HG03175 (cell line): ENCODE measurements around the gene CELF3.
A peak's percentile ranks its signal among the peaks of the same experiment; 100 is the strongest.
"Not testable (repeated sequence)": the region's sequence is repeated elsewhere in the genome, so short reads cannot be mapped to it uniquely, and the experiment has no call there.

Source experiments
- ATAC-seq: cut with Tn5 transposase; IDR thresholded peaks from one replicate; pipeline ENCODE4 v1.9.1; 2021; ENCODE audit warnings: mild to moderate bottlenecking, moderate library complexity; ENCODE audit not compliant: unreplicated experiment

The CELF3 gene

DNA sequence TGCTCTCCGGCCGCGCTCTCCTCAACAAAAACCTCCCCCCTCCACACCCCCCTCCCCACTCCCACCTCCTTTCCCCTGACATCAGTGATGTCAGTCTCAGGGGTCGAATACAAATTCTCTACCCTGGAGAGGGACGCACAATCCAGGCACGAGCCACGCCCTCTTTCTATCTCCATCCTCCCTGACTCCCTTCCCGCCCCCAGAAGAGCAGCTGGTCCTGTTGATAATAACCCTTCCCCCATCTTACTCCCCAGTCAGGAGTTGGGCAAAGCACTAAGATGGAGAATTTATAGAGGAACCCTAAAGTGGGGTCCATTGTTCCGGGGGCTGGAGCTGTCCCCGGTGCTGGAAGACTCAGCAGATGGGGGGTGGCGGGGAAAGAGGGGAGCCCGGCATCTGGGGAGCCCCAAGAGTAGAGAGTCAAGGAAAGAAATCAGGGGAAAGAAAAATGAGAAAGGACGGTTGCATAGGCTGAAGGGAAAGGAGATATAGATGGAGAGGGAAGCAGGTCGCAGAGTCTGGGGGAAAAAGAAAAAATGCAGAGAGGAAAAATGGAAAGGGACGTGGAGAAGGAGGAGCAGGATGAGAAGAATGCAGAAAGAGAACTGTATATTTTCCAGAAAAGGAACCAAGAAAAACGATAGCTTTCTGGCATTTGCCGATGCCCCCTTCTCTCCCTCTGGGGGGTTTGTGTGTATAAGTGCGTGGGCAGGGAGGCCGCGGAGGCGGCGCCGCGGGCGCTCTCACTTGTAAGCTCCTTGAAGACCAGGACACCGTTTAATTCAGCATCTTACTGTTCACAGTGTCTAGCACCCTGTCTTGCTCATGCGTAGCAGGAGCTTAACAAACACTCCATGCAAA lies at the start of gene CELF3:
TSS of gene CELF3 (minus strand) at position 33 of the 861 bp plus-strand sequence. CDS start 783 bp downstream, outside the sequence.
- no peak for ATAC-seq

DNA sequence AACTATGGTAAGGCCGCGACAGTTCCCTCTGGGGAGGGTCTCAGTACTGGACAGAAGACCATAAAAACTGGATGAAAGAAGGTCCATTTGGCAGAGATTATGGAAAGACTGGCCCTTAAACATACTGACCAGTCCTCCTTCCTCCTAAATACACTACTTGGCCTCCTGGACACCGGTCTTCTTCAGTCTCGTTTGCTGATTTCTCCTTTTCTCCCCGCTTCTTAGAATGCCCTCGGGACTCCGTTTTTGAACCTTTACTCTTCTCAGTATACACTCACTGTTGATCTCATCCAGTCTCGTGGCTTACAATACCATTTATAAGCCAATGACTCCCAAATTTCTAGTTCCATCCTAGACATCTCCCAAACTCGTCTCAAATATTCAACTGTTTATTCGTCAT lies 47.4 kb upstream of the CELF3 start:
- ATAC-seq, result no peak

DNA sequence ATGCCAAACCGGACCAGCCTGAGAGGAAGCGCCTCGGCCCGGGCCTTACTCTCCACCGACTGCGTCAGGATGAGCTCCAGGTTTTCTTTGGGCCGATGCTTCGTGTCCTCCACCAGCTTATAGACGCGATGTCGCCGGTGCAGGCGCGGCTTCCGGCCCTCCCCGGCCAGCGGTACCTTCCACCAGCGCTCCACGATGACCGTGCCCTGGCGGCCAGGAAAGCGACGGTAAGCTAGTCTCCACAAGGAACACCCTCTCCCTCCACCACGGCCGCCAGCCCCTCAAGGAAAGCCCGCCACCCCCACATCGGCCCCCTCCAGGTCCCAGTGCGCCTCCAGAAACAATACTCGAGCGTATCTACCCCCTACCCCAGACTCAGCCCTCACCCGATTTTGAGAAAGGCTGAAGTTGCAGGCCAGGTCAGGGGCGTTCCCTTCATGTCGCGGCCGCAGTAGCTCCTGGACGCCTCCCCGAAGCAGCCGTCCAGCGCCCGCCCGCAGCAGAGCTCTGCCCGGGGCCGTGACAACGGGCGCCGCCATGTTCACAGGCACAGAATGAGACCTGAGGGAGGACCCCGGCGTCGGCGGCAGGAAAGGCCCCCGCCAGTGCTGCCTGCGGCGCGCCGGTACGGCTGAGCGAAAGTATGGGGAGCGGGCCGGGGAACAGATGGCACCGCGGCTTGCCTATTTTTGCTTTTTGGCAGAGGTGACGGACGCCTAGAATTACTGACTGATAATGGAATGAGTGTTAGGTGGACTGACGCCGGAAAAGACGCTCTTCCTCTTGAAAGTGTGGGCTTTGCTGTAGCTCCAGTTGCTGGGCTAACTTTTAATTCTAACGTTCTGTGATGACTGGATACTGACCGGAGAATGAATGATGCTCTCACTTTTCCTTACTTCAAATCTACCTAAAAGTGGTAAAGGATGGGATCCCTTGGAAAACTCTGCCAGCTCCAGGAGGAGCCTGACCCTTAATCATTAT lies 46.6 kb upstream of the CELF3 start, which contains the start of gene MRPL9:
TSS of gene MRPL9 (minus strand) at position 556 of the 981 bp plus-strand sequence. CDS start at position 539, 17 bp downstream.
- ATAC-seq, result peak; percentile 95

DNA sequence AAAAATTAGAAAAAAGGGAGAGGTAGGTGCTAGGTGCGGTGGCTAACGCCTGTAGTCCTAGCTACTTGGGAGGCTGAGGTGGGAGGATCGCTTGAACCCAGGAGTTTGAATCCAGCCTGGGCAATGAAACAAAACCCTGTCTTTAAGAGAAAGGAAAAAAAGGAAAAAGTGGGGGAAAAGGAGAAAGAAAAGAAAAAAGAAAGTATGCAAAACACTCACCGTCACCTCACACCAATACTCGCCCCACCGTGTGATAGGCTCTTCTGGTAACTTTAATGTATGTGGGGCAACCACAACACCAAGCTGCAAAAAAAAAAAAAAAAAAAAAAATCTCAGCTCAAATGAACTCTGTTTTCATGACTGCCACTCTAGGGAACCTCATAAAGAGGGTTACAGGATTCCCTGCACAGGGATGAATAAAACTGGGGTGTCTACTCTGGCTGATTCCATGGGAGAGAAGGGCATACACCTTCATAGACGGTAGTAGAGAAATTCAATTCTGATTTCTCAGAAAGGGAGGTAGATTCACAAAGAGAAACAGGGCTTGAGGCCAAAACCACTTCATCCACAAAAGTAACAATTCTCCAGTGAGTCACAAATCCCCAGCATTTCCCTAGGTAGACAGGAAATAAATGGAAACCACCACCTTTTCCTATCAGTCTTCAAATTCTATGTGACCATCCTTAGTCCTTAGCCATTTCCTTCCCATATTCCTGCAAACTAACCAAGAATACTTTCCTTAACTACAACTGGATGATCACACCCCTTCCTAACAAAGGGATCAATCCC lies 44.2 kb upstream of the CELF3 start:
- ATAC-seq, result no peak

DNA sequence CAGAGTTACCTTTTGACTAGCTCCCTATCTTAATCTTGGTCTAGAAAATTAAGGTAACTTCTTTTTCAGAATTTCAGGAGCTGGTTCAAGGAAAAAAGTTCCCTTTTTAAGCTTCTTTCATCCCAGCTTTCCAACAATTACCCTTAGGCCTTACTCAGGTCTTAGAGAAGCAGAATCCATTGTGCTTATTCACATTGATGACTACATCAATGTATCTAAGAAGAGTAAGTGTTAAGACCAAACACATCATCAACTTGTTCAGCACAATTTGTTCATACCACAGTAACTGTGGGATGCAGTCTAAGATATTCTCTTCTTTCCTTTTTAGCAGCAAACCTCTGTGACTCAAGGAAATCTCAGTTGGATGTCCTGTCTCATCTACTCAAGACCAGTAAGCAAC lies 42.6 kb upstream of the CELF3 start:
- ATAC-seq, result no peak

DNA sequence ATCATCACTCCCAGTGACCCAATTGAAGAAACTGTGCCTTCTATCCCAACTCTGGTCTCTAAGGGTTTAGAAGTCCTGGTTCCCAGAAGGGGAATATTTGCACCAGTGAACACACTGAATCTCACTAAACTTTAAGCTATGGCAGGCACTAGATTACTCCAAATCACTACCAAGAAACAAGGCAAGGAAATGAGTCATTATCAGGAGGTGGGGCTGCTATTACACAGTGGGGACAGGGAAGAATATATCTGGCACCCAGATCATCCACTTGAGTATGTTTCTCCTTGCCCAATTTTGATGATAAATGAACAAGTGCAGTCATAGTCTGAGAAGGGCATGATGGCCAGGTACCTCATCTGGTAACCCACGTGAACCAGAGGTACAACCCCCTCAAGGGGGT lies 39.7 kb upstream of the CELF3 start:
- ATAC-seq, result no peak

DNA sequence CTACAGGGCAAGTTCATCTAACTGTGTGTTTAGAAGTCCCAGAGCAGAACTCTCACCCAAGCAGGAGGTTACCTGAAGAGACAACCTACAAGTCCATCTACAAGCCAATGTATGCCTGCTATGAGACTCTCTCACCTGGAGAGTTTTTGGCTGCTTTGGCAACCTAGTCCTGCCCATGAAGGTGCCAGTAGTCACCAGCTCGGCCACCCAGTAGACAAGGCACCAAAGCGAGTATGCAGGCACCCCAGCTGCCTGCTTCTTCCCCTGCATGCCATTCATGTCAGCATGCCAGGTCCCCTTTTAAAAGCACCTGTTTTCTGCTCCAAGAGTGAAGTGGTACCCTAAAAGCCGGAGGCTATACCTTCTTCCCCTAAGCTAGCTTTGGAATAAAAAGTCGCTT lies 24.9 kb upstream of the CELF3 start:
- ATAC-seq, result no peak

DNA sequence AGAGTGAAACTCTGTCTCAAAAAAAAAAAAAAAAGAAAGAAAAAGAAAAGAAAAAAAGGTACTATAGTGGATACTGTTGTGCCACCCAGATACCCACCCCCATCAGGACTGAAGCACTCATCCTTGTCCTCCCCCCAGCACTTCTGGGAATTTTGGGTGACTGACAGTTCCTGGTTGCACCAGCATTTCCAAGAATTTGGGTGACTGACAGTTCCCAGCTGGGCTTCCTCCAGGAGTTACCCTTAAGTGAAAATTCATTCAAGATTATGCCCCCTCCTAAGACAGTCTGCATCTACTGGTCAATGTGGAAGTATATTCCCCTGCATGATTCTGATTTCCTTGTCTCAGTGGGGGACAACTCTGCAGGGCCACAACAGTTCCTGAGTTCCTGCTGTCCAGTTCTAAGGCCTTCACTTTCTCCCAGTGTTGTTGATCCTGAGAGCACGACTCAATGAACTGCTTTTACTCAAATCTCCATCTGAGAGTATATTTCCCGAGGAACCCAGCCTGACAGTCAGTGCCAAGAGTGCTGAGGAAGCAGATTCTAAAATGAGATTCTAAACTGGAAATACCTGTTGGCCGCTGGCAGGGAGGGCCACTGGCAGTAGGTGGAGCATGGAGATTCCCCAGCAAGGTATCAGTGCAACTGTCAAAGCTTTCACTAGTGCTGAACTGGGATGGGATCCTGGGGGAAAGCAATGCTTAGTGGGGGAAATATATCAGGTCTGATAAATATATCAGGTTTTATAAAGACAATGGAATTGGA lies 23.2 kb upstream of the CELF3 start:
- ATAC-seq, result no peak

DNA sequence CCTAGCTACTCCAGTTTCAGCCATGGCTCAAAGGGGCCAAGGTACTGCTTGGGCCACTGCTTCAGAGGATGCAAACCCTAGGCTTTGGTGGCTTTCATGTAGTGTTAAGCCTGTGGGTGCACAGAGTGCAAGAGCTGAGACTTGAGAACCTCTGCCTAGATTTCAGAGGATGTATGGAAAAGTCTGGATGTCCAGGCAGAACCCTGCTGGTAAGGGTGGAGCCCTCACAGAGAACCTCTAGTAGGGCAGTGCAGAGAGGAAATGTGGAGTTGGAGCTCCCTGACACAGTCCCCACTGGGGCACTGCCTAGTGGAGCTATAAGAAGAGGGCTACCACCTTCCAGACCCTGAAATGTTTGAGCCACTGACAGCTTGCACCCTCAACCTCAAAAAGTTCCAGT lies 20.9 kb upstream of the CELF3 start:
- ATAC-seq, result no peak

DNA sequence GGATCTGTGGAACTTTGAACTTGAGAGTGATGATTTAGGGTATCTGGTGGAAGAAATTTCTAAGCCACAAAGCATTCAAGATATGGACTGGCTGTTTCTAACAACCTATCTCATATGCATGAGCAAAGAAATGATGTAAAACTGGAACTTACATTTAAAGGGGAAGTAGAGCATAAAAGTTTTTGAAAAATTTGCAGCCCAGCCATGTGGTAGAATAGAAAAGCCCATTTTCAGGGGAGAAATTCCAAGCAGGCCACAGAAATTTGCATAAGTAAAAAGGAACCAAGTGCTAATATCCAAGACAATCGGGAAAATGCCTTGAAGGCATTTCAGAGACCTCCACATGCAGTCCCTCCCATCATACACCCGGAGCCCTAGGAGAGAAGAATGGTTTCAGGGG lies 20.4 kb upstream of the CELF3 start:
- ATAC-seq, result no peak

DNA sequence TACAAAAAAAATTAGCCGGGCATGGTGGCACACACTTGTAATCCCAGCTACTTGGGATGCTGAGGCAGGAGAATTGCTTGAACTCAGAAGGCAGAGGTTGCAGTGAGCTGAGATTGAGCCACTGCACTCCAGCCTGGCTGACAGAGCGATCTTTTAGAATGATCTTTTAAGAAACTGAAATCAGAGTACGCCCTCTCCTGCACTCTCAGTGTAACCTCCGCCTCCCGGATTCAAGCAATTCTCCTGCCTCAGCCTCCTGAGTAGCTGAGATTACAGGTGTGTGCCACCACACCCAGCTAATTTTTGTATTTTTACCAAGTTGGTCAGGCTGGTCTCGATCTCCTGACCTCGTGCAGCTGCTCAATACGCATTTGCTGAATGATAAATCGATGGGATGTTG lies 17.4 kb upstream of the CELF3 start:
- ATAC-seq, result not testable (repeated sequence)

DNA sequence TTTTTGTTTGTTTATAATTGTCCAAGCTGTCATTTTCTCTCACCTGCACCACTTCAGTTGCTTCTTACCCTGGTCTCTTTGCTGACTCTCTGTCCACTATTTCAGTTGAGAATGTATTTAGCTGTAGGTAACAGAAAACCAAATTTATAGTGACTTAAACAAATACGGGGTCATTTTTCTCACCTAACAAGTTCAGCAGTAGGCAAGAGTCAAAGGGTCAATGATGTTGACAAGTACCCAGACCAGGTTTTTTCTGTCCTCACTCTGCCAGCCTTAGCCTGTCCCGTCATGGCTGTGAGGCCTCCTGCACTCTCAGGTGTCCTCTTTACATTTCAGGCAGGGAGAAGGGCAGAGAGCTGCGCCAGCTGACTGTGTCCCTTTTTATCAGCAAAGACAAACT lies 16.5 kb upstream of the CELF3 start:
- ATAC-seq, result no peak

DNA sequence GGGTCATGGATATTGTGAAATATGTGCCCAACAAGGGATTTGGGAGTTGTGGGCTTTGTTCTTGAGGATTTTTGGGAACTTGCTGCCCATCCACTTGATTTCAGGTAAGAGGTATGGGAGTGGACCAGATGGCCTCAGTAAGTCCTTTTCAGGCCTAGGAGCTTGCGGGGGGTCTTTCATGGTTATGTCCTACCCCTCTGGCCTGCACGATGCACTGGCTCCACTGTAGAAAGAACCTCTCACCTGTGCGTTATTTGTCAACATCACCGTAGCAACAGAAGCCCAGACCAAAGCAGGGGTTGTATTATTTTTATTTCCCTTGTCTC lies 13.3 kb upstream of the CELF3 start:
- no peak for ATAC-seq

DNA sequence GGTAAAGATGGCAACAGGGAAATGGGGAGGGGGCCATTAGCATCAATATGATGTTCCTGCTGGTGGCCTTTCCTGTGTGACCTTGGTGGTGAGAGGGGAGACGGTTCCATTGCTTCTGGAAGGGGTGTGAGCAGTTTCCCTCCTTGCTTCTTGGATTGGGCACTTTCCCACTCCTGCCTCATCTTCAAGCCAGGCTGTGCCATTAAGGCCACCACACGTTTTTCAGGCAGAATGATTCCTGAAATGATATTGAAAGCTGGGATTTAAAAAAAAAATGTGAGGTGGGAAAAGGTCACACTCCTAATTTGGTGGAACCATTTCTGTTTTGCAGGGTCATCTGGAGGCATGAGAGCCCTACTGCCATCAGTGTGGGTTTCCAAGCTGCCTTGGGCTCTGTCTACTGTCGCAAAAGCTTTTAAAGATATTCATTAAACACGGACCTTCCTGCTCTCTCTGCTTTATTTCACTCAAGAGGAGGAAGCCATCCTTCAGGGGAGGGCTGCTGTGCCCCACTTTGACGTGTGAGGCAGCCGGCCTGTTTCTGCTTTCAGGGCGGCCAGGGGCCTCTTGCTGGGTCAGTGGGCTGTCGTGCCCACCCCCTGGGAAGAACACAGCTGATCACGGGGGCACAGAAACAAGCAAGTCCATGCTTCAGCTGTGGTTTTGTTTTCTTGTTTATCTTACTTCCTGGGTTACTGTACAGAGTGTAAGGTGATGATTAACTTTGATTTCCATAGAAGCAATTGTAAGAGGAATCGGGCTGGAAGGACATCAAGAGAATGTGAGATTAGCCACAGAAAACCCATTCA lies 12.8 kb upstream of the CELF3 start:
- ATAC-seq, result no peak

DNA sequence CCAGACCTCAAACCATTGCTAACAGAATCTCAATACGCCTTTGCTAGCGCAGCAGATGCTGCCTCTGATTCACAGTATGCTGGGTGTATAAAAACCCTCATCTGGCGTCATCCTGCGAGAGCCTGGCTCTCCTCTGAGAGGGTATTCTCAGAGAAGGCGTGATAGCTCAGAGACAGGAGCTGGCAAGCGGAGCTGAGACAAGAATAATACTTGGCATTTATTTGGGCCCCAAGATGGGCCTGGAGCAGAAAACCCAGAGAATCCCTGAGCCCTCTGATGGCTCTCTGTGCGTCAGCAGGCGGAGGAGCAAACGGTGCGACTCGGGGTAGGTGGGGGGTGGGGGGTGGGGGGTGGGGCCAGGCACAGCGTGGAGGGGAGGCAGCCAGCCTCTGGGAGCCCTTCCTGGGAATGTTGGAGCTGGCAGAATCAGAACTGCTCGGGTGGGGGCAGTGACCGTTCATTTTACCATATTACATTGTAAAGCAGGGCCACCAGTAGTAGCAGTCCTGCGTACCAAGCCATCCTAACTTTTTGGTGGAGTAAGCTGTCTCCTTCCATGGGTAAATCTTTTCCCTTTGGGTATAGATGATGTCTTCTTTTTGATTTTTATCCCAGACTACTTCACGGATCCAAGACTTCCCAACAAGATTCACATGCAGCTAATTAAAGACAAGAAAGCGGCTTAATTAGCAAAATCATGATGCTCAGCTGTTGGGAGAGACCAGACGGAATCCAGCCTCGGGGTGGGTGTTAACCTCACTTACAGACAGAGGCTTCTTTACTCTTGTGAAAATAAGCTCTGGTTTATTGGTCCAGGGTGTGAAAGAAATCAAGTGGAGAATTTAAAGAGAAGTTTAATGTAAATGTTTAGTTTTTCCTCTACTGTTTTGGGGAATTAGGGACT lies 11.8 kb upstream of the CELF3 start:
- no peak for ATAC-seq

DNA sequence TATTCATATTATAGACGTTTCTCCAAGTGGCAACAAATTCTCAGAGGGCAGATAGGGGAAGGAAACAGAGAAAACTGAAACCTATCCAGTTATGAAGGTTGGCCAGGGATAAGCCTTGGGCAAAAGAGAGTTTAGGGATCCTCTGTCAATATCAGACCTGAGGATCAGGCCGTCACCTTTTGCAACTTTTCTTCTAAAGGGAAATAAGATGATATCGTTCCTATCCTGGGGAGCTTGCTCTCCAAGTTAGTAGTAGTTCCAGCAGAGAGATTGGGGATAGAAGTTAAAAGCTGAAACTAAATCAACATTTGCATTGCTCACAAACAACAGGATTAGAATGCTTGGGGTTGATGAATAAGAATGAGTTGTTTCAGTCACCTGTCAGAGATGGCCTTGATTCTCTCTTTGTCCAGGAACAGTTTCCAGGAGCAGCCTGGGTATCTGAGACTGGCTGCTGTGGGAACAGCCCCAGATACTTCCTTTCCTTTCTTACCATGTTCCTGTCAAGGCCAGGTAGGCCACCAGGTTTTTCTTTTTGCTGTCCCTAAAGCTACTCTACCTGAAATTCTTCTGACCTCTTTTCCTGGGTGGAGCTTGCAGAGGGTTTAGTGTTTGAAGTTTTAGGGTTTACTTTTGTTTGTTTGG lies 7.2 kb upstream of the CELF3 start:
- ATAC-seq, result no peak

DNA sequence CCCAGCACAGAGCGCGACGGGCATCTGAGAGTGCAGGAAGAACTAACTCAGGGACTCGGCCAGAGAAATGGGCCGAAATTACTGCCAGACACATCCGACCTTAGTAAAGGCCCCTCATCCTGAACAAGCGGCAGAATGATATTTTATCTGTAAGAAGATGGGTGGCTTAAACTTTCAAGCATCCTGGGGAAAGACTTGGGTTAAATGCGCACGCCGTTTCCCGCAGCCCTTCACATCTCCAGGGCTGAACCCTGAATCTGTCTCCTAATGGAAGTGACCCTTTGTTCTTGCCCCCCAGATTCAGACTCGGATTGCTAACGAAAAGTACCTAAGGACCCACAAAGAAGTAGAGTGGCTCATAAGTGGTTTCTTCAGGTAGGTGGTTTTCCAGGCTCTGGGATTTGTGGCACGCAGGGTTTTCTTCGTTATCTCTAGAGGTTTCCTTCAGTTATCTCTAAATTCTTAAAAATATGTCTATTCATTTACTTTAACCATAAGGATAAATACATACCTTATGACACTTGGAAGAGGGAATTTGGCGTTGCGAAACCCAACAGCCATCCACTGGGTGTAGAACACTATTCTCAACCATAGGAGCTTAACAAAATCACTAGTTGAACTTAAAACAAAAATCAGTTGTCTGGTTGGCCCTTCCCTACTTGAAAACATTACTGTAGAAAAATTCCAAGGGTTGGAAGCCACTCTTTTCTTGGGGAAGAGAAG lies 5.3 kb upstream of the CELF3 start:
- ATAC-seq, result no peak
